Esophagus muscularis mucosa (tissue), 4 donors: Measurements from ENCODE around the gene POLD4. TPM values are rescaled to one million over a fixed set of nuclear protein-coding genes. Genes with fewer than 3 reads are reported as not detected.

ENCODE experiments used
- DNase-seq: peaks from one replicate; pipeline ENCODE4 v3.0.0-alpha.2; 2017; ENCODE audit errors: extremely low spot score
- H3K27ac ChIP-seq, 4 donors: fragments of 200-600 bp; sonication (generic); replicated peaks in 1 of 4; 1 replicate in 3 of 4; 2 replicates in 1 of 4; pipeline ENCODE4 v1.5.1; 2016 to 2019; ENCODE audit warnings: mild to moderate bottlenecking in 1 of 4
- H3K27me3 ChIP-seq, 4 donors: fragments of 200-600 bp; sonication (generic); one replicate each; pipeline versions ENCODE4 v1.5.1 to v1.6.0; 2016 to 2019
- H3K36me3 ChIP-seq, 4 donors: fragments of 200-600 bp; sonication (generic); one replicate each; pipeline ENCODE4 v1.5.1; 2016 to 2019
- H3K4me1 ChIP-seq, 4 donors: fragments of 200-600 bp; sonication (generic); one replicate each; pipeline ENCODE4 v1.5.1; 2016 to 2019
- H3K4me3 ChIP-seq, 4 donors: fragments of 200-600 bp; sonication (generic); 1 replicate in 2 of 4; 2 replicates in 2 of 4; pipeline ENCODE4 v1.5.1; 2016 to 2019; ENCODE audit warnings: mild to moderate bottlenecking in 4 of 4, moderate library complexity in 1 of 4
- H3K9me3 ChIP-seq, 4 donors: fragments of 200-600 bp; sonication (generic); 1 replicate in 3 of 4; 2 replicates in 1 of 4; pipeline ENCODE4 v1.5.1; 2016 to 2019
- EP300 ChIP-seq: sonication (generic); formaldehyde crosslinking; IDR thresholded peaks from one replicate; pipeline ENCODE4 v1.6.1; 2017; ENCODE audit warnings: antibody characterized with exemption
- POLR2A ChIP-seq: fragments of 450-650 bp; IDR thresholded peaks from one replicate; pipeline ENCODE4 v1.6.1; 2017; ENCODE audit warnings: antibody characterized with exemption, moderate library complexity, mild to moderate bottlenecking, low read depth
- POLR2AphosphoS5 ChIP-seq, 2 donors: sonication (generic); formaldehyde crosslinking; IDR thresholded peaks; one replicate each; pipeline ENCODE4 v1.6.1; 2017; ENCODE audit warnings: antibody characterized with exemption in 2 of 2
- WGBS: methylation state at CpG from one replicate; pipeline ENCODE4 v1.1.5; 2018; 5-methylcytosine and 5-hydroxymethylcytosine counted together
- intact Hi-C: fragments of 100-400 bp; cut with DNase I; formaldehyde crosslinking; loops from one replicate; pipeline ENCODE4 v1.15.1; 2023
- total RNA-seq, 4 donors: library from RNA; depleted of rRNA; stranded (reverse); fragments of >200 nt; gene quantifications; one replicate each; pipeline versions ENCODE4 v1.1.0 to v1.2.1, GENCODE V29; 2016
- TF ChIP-seq, protein P1 (sequence below), 3 experiments: fragments of 200-600 bp in 2 of 3; fragments of 450-650 bp in 1 of 3; sonication (generic) in 2 of 3; IDR thresholded peaks; one replicate each; pipeline ENCODE4 v1.5.1; 2017 to 2019; ENCODE audit warnings: antibody characterized with exemption in 3 of 3, mild to moderate bottlenecking in 2 of 3, moderate library complexity in 1 of 3

POLD4 gene
- total RNA-seq, 4 donors from 2014 or later: 77.2 to 106 (median 83.1) TPM

- H3K27me3 ChIP-seq: no peaks in the 10 kb centered on the region
- WGBS: 84% methylated on average over 11 of the region's 11 CpGs
- intact Hi-C loops: loop anchor here (5.0 kb wide), 1 partner anchor 34 kb away; no protein-coding TSS in a partner anchor
These were observed 5.2 kb downstream of the POLD4 start for GRCh38 chr11:67347964-67348749.

GRCh38 chr11:67345920-67346819 lies 7.2 kb downstream of the POLD4 start:
- intact Hi-C loops: loop anchor here (5.0 kb wide), 1 partner anchor 36 kb away; no protein-coding TSS in a partner anchor
- 80% methylated on average over 7 of the region's 7 CpGs for WGBS
- no peak for TF ChIP-seq POLR2AphosphoS5 (IDR thresholded peaks at IDR 0.05)
- TF ChIP-seq, protein P1, sequence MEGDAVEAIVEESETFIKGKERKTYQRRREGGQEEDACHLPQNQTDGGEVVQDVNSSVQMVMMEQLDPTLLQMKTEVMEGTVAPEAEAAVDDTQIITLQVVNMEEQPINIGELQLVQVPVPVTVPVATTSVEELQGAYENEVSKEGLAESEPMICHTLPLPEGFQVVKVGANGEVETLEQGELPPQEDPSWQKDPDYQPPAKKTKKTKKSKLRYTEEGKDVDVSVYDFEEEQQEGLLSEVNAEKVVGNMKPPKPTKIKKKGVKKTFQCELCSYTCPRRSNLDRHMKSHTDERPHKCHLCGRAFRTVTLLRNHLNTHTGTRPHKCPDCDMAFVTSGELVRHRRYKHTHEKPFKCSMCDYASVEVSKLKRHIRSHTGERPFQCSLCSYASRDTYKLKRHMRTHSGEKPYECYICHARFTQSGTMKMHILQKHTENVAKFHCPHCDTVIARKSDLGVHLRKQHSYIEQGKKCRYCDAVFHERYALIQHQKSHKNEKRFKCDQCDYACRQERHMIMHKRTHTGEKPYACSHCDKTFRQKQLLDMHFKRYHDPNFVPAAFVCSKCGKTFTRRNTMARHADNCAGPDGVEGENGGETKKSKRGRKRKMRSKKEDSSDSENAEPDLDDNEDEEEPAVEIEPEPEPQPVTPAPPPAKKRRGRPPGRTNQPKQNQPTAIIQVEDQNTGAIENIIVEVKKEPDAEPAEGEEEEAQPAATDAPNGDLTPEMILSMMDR (IDR thresholded peaks at IDR 0.05): peak; percentile 16 to 52 (median 31)
- no peak for TF ChIP-seq EP300
- Histone ChIP-seq H3K4me3 (no peak overlapping the region), H3K9me3 (no peaks in the 10 kb centered on the region), H3K36me3 (peaks cover 0 to 6% (median 0%) of the 10 kb centered on the region in 4 donors), H3K27ac (no peak overlapping the region), H3K27me3 (no peaks in the 10 kb centered on the region), H3K4me1 (peaks cover 5 to 18% (median 9%) of the 10 kb centered on the region in 4 donors)
- no peak for DNase-seq

More at GRCh38 chr11:67347964-67348749, 5.2 kb downstream of the POLD4 start:
- Histone ChIP-seq H3K36me3 (no peaks in the 10 kb centered on the region), H3K4me1 (peaks cover 20 to 36% (median 26%) of the 10 kb centered on the region in 4 donors), H3K4me3 (no peak overlapping the region), H3K9me3 (no peaks in the 10 kb centered on the region), H3K27ac (no peak overlapping the region)
- DNase-seq: no peak
- TF ChIP-seq EP300: no peak

DNA sequence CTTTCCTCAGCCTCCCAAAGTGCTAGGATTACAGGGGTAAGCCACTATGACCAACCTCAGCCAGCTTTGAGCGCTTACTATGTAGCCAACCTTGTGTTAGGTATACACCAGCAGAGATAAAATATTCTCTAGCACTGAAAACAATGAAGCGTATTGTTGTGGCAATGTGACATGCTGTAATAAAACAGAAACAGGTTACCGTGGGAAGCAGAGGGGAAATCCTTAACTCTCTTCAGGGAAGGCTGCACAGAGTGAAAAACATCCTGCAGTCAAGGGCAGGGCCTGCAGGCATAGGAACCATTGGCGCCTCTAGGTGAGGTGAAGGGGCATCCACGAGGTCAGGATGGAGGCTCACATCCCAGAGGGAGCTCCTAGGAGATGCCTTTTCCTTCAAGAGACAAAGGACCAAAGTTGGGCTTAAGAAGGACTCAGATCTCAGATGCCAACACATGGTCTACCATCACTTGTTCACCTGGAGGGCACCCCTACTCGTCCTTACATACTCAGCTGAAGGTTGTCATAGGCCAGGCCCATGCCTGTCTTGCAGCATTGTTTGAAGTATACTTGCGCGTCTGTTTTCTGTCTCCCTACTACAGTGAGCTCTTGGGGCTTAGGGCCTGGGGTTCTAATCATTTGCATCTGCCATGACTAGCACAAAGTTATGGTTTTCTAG lies 8.0 kb downstream of the POLD4 start:
- no peaks in the 10 kb centered on the region for H3K27me3 ChIP-seq
- intact Hi-C loops: loop anchor here (5.0 kb wide), 1 partner anchor 37 kb away; no protein-coding TSS in a partner anchor
- no peak overlapping the region for H3K27ac ChIP-seq
- TF ChIP-seq POLR2AphosphoS5 (IDR thresholded peaks at IDR 0.05) (no peak), EP300 (no peak), POLR2A (no peak)
- TF ChIP-seq, protein P1 (IDR thresholded peaks at IDR 0.05): no peak
- no peaks in the 10 kb centered on the region for H3K9me3 ChIP-seq
- H3K4me3 ChIP-seq: no peak overlapping the region
- peaks cover 0 to 11% (median 2%) of the 10 kb centered on the region in 4 donors for H3K4me1 ChIP-seq
- 79% methylated on average over 8 of the region's 8 CpGs for WGBS
- peaks cover 0 to 6% (median 0%) of the 10 kb centered on the region in 4 donors for H3K36me3 ChIP-seq
- DNase-seq: no peak

DNA sequence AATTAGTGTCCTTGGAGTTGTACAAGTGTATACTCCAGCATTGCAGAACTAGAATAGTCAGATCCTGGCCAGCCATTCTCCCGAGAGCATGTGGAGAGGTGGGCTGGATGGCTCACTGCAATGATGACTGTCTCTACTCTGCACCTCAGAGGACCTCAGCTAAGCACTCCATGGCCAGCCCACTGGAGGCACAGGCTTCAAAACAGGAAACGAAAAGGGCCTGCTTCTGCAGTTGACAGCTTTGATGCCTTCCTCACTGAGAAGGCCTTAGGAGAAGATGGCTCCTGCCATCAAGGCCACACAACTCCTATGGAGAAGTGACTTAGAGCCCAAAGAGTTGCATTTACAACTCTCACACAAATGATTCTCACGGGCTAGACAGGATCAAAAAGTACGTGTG lies 9.1 kb downstream of the POLD4 start:
- TF ChIP-seq POLR2AphosphoS5 (IDR thresholded peaks at IDR 0.05) (no peak), EP300 (no peak), POLR2A (no peak)
- TF ChIP-seq, protein P1 (IDR thresholded peaks at IDR 0.05): no peak
- WGBS: 86% methylated on average over 4 of the region's 4 CpGs
- Histone ChIP-seq H3K9me3 (no peaks in the 10 kb centered on the region), H3K27ac (no peak overlapping the region), H3K4me3 (no peak overlapping the region), H3K36me3 (peaks cover 0 to 6% (median 0%) of the 10 kb centered on the region in 4 donors), H3K4me1 (peaks cover 0 to 5% (median 0%) of the 10 kb centered on the region in 4 donors), H3K27me3 (no peaks in the 10 kb centered on the region)
- intact Hi-C loops: no loop called here
- DNase-seq: no peak
